Pancreas (tissue), 10 donors: ENCODE results near the gene NUDT11. TPM values are rescaled to one million over a fixed set of nuclear protein-coding genes. Genes with fewer than 3 reads are reported as not detected.
"Not testable (repeated sequence)": the region's sequence is repeated elsewhere in the genome, so short reads cannot be mapped to it uniquely, and the experiment has no call there.

Source experiments
- ATAC-seq, 4 donors: fragments of 200-7000 bp; cut with Tn5 transposase; one replicate each; pipeline versions ENCODE4 v1.8.0 to v1.9.1; 2020; ENCODE audit warnings: mild to moderate bottlenecking in 4 of 4, moderate library complexity in 4 of 4
- DNase-seq, 6 donors: peaks; one replicate each; pipeline ENCODE4 v3.0.0-alpha.2; 2020
- FAIRE-seq: peaks from 2 replicates; lab custom pipeline; 2012; peaks lifted over from hg19 to GRCh38; lab: Jason Lieb, UNC
- H3K27ac ChIP-seq, 4 donors: fragments of 200-600 bp; sonication (generic); 1 replicate in 3 of 4; 2 replicates in 1 of 4; pipeline versions ENCODE4 v1.5.0 to v1.8.0; 2020
- H3K27me3 ChIP-seq, 4 donors: fragments of 200-600 bp; one replicate each; pipeline ENCODE4 v1.8.0; 2021
- H3K36me3 ChIP-seq, 3 donors: fragments of 200-600 bp; sonication (generic) in 1 of 3; one replicate each; pipeline versions ENCODE4 v1.5.0 to v1.8.0; 2020 to 2021
- H3K4me1 ChIP-seq, 3 donors: fragments of 200-600 bp; one replicate each; pipeline ENCODE4 v1.8.0; 2021
- H3K4me3 ChIP-seq, 4 donors: fragments of 200-600 bp; sonication (generic) in 2 of 4; one replicate each; pipeline versions ENCODE4 v1.5.0 to v1.8.0; 2020 to 2021
- H3K9me3 ChIP-seq, 4 donors: fragments of 200-600 bp; one replicate each; pipeline ENCODE4 v1.8.0; 2021
- WGBS, 2 donors: extraction: QIAGEN DNeasy Blood & Tissue Kit; methylation state at CpG; one replicate each; pipeline ENCODE4 v1.1.7; 2013; 5-methylcytosine and 5-hydroxymethylcytosine counted together
- intact Hi-C, 3 donors: fragments of 100-400 bp; cut with DNase I; formaldehyde crosslinking; loops; one replicate each; pipeline versions ENCODE4 v1.11.1 to v1.14.2; 2022
- polyA plus RNA-seq, 2 donors: library from polyadenylated mRNA; stranded (reverse); fragments of 200-250 nt; gene quantifications; one replicate each; pipeline ENCODE4 v1.2.3, GENCODE V29; 2013
- total RNA-seq, 6 donors: library from RNA; stranded (reverse); fragmentation: NEBNext Ultra II Directional in 4 of 6; extraction: Animal tissue kit (Norgen Biotek cat#: 25700) in 4 of 6; gene quantifications; one replicate each; pipeline versions ENCODE4 v1.2.1 to v1.2.4, GENCODE V29; 2021 to 2023
- TF ChIP-seq, protein P1 (sequence below), 4 donors: fragments of 200-600 bp; sonication (generic) in 3 of 4; IDR thresholded peaks; one replicate each; pipeline versions ENCODE4 v1.5.0 to v1.8.0; 2021; ENCODE audit warnings: antibody characterized with exemption in 4 of 4
- donor health status: healthy with polysubstance abuse.
- donor health status: DM: no; HTN: no; CAD: no; lungs with moderate emphysema.
- donor health status: DM: no; HTN: no; CAD: no.
- donor health status: control.
- donor health status: control.
- donor health status: Bipolar disorder and iron deficiency.
- donor health status: DM: yes; HTN: yes; CAD: no.
- donor health status: DM: no; HTN: no; CAD: no.
- donor health status: DM: no; HTN: no; CAD: no.
- donor health status: DM: yes; HTN: yes; CAD: no.

Gene NUDT11
- total and polyA plus RNA-seq, 8 donors: 1.1 to 4.6 (median 2.0) TPM

DNA sequence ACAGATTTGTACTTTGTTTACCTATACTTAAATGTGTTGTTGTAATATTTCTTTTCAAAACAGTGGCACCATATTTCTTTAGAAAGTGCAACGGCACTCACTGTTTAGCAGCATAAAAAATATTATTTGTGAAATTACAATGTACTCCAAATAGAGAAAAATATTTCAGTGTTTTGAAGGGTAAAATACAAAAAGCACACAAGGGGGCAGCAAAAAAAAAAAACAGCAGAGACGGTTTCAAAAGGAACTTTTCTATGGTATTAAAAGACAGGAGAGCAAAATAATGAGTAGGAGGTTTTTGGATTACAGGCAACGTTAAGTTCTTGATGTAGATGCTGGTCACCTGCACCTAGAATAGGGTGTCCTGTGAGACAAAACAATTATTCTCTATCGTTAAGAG is 2.0 kb downstream of the NUDT11 start:
- TF ChIP-seq, protein P1, sequence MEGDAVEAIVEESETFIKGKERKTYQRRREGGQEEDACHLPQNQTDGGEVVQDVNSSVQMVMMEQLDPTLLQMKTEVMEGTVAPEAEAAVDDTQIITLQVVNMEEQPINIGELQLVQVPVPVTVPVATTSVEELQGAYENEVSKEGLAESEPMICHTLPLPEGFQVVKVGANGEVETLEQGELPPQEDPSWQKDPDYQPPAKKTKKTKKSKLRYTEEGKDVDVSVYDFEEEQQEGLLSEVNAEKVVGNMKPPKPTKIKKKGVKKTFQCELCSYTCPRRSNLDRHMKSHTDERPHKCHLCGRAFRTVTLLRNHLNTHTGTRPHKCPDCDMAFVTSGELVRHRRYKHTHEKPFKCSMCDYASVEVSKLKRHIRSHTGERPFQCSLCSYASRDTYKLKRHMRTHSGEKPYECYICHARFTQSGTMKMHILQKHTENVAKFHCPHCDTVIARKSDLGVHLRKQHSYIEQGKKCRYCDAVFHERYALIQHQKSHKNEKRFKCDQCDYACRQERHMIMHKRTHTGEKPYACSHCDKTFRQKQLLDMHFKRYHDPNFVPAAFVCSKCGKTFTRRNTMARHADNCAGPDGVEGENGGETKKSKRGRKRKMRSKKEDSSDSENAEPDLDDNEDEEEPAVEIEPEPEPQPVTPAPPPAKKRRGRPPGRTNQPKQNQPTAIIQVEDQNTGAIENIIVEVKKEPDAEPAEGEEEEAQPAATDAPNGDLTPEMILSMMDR (IDR thresholded peaks at IDR 0.05): no peak
- H3K36me3 ChIP-seq: no peaks in the 10 kb centered on the region
- H3K9me3 ChIP-seq: no peaks in the 10 kb centered on the region
- ATAC-seq (no peak), FAIRE-seq (no peak), DNase-seq (no peak)
- H3K4me3 ChIP-seq: no peak overlapping the region
- no peak overlapping the region for H3K27ac ChIP-seq
- intact Hi-C loops: no loop called here
- 27 to 49% methylated on average over 4 of the region's 4 CpGs for WGBS, 2 donors
- H3K27me3 ChIP-seq: peaks cover 0 to 19% (median 4%) of the 10 kb centered on the region in 4 donors
- H3K4me1 ChIP-seq: no peaks in the 10 kb centered on the region

DNA sequence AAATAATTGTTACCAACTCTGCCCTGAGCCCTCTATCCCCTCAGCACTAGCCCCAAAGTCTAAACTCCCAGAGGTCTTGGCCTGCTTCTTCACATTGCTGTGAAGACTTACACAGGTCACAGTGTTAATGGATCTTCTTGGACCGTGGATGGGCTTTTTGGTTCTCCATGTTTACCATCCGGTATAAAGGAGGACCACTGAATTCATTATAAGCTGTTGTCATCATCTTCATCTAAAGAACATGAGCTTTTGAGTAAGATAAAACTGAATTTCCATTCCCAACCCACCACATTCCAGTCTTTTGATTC is 8.5 kb downstream of the NUDT11 start:
- no peaks in the 10 kb centered on the region for H3K9me3 ChIP-seq
- TF ChIP-seq, protein P1 (IDR thresholded peaks at IDR 0.05): no peak
- intact Hi-C loops: no loop called here
- no peaks in the 10 kb centered on the region for H3K4me1 ChIP-seq
- ATAC-seq (peak in 1 of 4 donors; percentile 22), DNase-seq (no peak), FAIRE-seq (no peak)
- H3K27me3 ChIP-seq: peaks cover 0 to 3% (median 0%) of the 10 kb centered on the region in 4 donors
- WGBS, 2 donors: 67 to 71% methylated on average over 2 of the region's 2 CpGs
- H3K27ac ChIP-seq: no peak overlapping the region
- H3K4me3 ChIP-seq: no peak overlapping the region
- no peaks in the 10 kb centered on the region for H3K36me3 ChIP-seq

DNA sequence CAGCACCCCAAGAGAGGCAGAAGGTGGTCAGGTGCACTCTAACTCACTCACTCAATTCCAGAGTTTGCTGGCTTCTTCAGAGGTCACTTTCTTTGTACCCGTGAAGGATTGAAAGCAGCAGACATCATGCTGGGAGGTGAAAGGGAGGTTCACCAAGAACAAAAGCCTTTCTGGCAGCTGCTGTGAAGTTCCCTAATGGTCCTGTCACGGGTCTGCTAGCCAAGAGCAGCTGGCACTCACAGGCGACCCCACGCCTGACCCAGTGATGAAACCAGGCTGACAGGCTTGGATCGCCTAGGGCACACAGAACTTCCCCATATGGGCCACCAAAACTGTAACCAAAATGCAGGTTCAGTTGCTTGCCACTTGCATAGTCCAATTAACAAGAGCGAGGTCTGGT is 11.8 kb downstream of the NUDT11 start:
- no peaks in the 10 kb centered on the region for H3K36me3 ChIP-seq
- no peak for ATAC-seq
- FAIRE-seq: no peak
- no peaks in the 10 kb centered on the region for H3K9me3 ChIP-seq
- no peak for DNase-seq
- H3K4me3 ChIP-seq: no peak overlapping the region
- H3K4me1 ChIP-seq: no peaks in the 10 kb centered on the region
- TF ChIP-seq, protein P1 (IDR thresholded peaks at IDR 0.05): no peak
- no peaks in the 10 kb centered on the region for H3K27me3 ChIP-seq
- intact Hi-C loops: no loop called here
- 54 to 79% methylated on average over 6 of the region's 6 CpGs for WGBS, 2 donors
- H3K27ac ChIP-seq: no peak overlapping the region

DNA sequence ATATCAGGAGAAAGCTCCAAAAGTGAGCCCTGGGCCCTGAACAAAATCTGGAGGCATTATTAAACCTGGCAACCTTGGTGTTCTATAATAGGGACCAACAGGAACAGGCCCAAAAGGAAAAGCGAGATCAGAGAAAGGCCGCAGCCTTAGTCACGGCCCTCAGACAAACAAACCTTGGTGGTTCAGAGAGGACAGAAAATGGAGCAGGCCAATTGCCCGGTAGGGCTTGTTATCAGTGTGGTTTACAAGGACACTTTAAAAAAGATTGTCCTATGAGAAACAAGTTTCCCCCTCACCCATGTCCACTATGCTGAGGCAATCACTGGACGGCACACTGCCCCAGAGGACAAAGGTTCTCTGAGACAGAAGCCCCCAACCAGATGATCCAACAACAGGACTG is 14.0 kb downstream of the NUDT11 start:
- 37 to 64% methylated on average over 5 of the region's 5 CpGs for WGBS, 2 donors
- H3K9me3 ChIP-seq, H3K4me1 ChIP-seq, intact Hi-C loops, FAIRE-seq, ATAC-seq, H3K27me3 ChIP-seq, H3K36me3 ChIP-seq, H3K4me3 ChIP-seq: not testable (repeated sequence)
- DNase-seq: peak in 3 of 6 donors; percentile 20 to 37 (median 31)
- peak overlapping the region in 2 of 4 donors; percentile 39 to 41 for H3K27ac ChIP-seq

DNA sequence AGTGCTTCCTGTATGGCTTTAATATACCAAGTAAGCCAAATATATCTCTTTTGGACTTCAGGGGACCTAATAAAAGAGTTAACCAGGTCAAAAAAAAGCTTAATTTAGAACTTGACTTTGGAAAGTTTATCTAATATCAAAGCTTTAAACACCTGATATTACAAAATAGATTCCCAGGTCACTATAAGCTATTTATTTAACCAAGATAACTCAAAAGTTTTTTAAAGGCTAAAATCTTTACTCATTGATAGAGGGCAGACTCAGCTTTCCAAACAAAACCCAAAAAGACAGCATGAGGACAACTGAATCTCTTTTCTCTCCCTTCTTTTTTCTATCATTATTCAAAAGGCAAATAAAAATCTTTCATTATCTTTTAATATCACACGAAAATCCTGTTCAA is 19.5 kb downstream of the NUDT11 start:
- TF ChIP-seq, protein P1 (IDR thresholded peaks at IDR 0.05): no peak
- DNase-seq (no peak), ATAC-seq (peak in 2 of 4 donors; percentile 56 to 68), FAIRE-seq (no peak)
- intact Hi-C loops: no loop called here
- Histone ChIP-seq H3K9me3 (no peaks in the 10 kb centered on the region), H3K36me3 (no peaks in the 10 kb centered on the region), H3K4me1 (peaks cover 0 to 7% (median 7%) of the 10 kb centered on the region in 3 donors), H3K27me3 (peaks cover 0 to 3% (median 0%) of the 10 kb centered on the region in 4 donors), H3K27ac (no peak overlapping the region), H3K4me3 (no peak overlapping the region)
- 6 to 26% methylated on average over 1 of the region's 1 CpG for WGBS, 2 donors
